GM19328 (cell line): Measurements from ENCODE around the gene CALD1.

Source experiments
- ATAC-seq: cut with Tn5 transposase; IDR thresholded peaks from one replicate; pipeline ENCODE4 v1.9.1; 2021; ENCODE audit warnings: mild to moderate bottlenecking, moderate library complexity; ENCODE audit not compliant: unreplicated experiment

Gene CALD1

GRCh38 chr7:134852625-134853024, 73.2 kb downstream of the CALD1 start:
- ATAC-seq, result no peak

- ATAC-seq, result no peak
Observed at GRCh38 chr7:134854816-134855215, 75.4 kb downstream of the CALD1 start.

- ATAC-seq, result no peak
Observed at GRCh38 chr7:134855442-134855841, 76.0 kb downstream of the CALD1 start.

- ATAC-seq, result no peak
Observed at GRCh38 chr7:134856091-134856490, 76.7 kb downstream of the CALD1 start.

GRCh38 chr7:134856691-134857090, 77.3 kb downstream of the CALD1 start:
- no peak for ATAC-seq

GRCh38 chr7:134857958-134858357, 78.5 kb downstream of the CALD1 start:
- ATAC-seq, result no peak

- no peak for ATAC-seq
Observed at GRCh38 chr7:134859783-134860182, 80.3 kb downstream of the CALD1 start.

GRCh38 chr7:134865001-134865845, 85.8 kb downstream of the CALD1 start:
- no peak for ATAC-seq

- ATAC-seq, result no peak
Observed at GRCh38 chr7:134866617-134867016, 87.2 kb downstream of the CALD1 start.

- no peak for ATAC-seq
Observed at GRCh38 chr7:134870156-134870555, 90.7 kb downstream of the CALD1 start.

- ATAC-seq, result no peak
Observed at GRCh38 chr7:134870781-134871180, 91.3 kb downstream of the CALD1 start.

GRCh38 chr7:134873253-134873652, 93.8 kb downstream of the CALD1 start:
- no peak for ATAC-seq

GRCh38 chr7:134874407-134874806, 95.0 kb downstream of the CALD1 start:
- ATAC-seq, result no peak

- ATAC-seq, result no peak
Observed at GRCh38 chr7:134875867-134876266, 96.4 kb downstream of the CALD1 start.

- no peak for ATAC-seq
Observed at GRCh38 chr7:134878746-134879357, 99.4 kb downstream of the CALD1 start.

- no peak for ATAC-seq
Observed at GRCh38 chr7:134879815-134880475, 100.5 kb downstream of the CALD1 start.

- ATAC-seq, result no peak
Observed at GRCh38 chr7:134882481-134882880, 103.0 kb downstream of the CALD1 start.

- no peak for ATAC-seq
Observed at GRCh38 chr7:134885967-134886352, 106.5 kb downstream of the CALD1 start.

- ATAC-seq, result no peak
Observed at GRCh38 chr7:134886353-134887057, 107.1 kb downstream of the CALD1 start.

GRCh38 chr7:134887523-134887922, 108.1 kb downstream of the CALD1 start:
- ATAC-seq, result no peak

GRCh38 chr7:134888141-134888740, 108.8 kb downstream of the CALD1 start:
- no peak for ATAC-seq
